Loucy (cell line): ENCODE data around the gene SEPSECS.

Source experiments
- H2AFZ ChIP-seq: fragments of 200-600 bp; sonication (generic); 2 replicates; pipeline ENCODE4 v1.6.0; 2016; ENCODE audit warnings: antibody characterized with exemption, mild to moderate bottlenecking, low read length, moderate library complexity
- H3F3A ChIP-seq: fragments of 200-600 bp; 2 replicates; pipeline ENCODE4 v1.6.0; 2016; ENCODE audit warnings: antibody characterized with exemption, low read depth, mild to moderate bottlenecking
- H3K27me3 ChIP-seq: fragments of 200-600 bp; sonication (generic); 2 replicates; pipeline ENCODE4 v1.6.1; 2014; ENCODE audit warnings: low read length, mild to moderate bottlenecking; ENCODE audit not compliant: insufficient read depth, poor library complexity, severe bottlenecking
- H3K36me3 ChIP-seq: fragments of 200-600 bp; sonication (generic); 2 replicates; pipeline ENCODE4 v1.6.1; 2016; ENCODE audit warnings: low read length; ENCODE audit not compliant: insufficient read depth
- H3K4me1 ChIP-seq: fragments of 200-600 bp; sonication (generic); 2 replicates; pipeline ENCODE4 v1.5.1; 2014; ENCODE audit warnings: low read length, mild to moderate bottlenecking; ENCODE audit not compliant: insufficient read depth, poor library complexity, severe bottlenecking
- H3K4me2 ChIP-seq: fragments of 200-600 bp; sonication (generic); 2 replicates; pipeline ENCODE4 v1.6.0; 2014; ENCODE audit warnings: antibody characterized with exemption, low read length, low read depth, mild to moderate bottlenecking; ENCODE audit not compliant: poor library complexity, severe bottlenecking
- H3K4me3 ChIP-seq: fragments of 200-600 bp; sonication (generic); 2 replicates; pipeline ENCODE4 v1.5.1; 2014; ENCODE audit warnings: low read length, mild to moderate bottlenecking, mixed read lengths; ENCODE audit not compliant: poor library complexity, severe bottlenecking
- H3K79me2 ChIP-seq: fragments of 200-600 bp; sonication (generic); 2 replicates; pipeline ENCODE4 v1.6.1; 2014; ENCODE audit warnings: low read length; ENCODE audit not compliant: insufficient read depth
- H3K9ac ChIP-seq: fragments of 200-600 bp; sonication (generic); 2 replicates; pipeline ENCODE4 v1.6.0; 2014; ENCODE audit warnings: mild to moderate bottlenecking, low read depth, low read length, moderate library complexity; ENCODE audit not compliant: poor library complexity, severe bottlenecking
- H3K9me2 ChIP-seq: fragments of 200-600 bp; sonication (generic); replicated peaks from 2 replicates; pipeline ENCODE4 v1.6.1; 2016; ENCODE audit warnings: low read depth, low read length, mixed read lengths
- H3K9me3 ChIP-seq: fragments of 200-600 bp; sonication (generic); 2 replicates; pipeline ENCODE4 v1.6.1; 2014; ENCODE audit warnings: mild to moderate bottlenecking, antibody characterized with exemption, low read length, low read depth; ENCODE audit not compliant: insufficient read depth
- H4K20me1 ChIP-seq: fragments of 200-600 bp; sonication (generic); 2 replicates; pipeline ENCODE4 v1.6.0; 2014; ENCODE audit warnings: antibody characterized with exemption, low read length, mild to moderate bottlenecking; ENCODE audit not compliant: insufficient read depth, poor library complexity, severe bottlenecking
- CTCF ChIP-seq: fragments of 200-600 bp; sonication (generic); conservative IDR thresholded peaks from 2 replicates; pipeline ENCODE4 v1.5.1; 2014; ENCODE audit warnings: mild to moderate bottlenecking, antibody characterized with exemption, low read length
- EZH2phosphoT487 ChIP-seq: fragments of 200-600 bp; IDR thresholded peaks from 2 replicates; pipeline ENCODE4 v1.6.1; 2018; ENCODE audit warnings: antibody characterized with exemption, mild to moderate bottlenecking, moderate library complexity, borderline replicate concordance

The SEPSECS gene

GRCh38 chr4:25101836-25102235, 58.4 kb downstream of the SEPSECS start:
- no peaks in the 10 kb centered on the region for H3K27me3 ChIP-seq
- no peak overlapping the region for H3K4me3 ChIP-seq
- H3K9me3 ChIP-seq, result no peaks in the 10 kb centered on the region; the same call in 1 of the 2 replicates
- TF ChIP-seq CTCF (no peak), EZH2phosphoT487 (no peak)
- H3K4me2 ChIP-seq, result no peak overlapping the region
- H4K20me1 ChIP-seq, result no peaks in the 10 kb centered on the region
- H3K9ac ChIP-seq, result no peak overlapping the region
- no peaks in the 10 kb centered on the region for H3K36me3 ChIP-seq
- no peaks in the 10 kb centered on the region for H3F3A ChIP-seq
- no peaks in the 10 kb centered on the region for H3K79me2 ChIP-seq
- no peak overlapping the region for H2AFZ ChIP-seq
- no peaks in the 10 kb centered on the region for H3K9me2 ChIP-seq
- peaks cover 11% of the 10 kb centered on the region for H3K4me1 ChIP-seq

GRCh38 chr4:25100710-25101109, 59.5 kb downstream of the SEPSECS start:
- peaks cover 11% of the 10 kb centered on the region for H3K4me1 ChIP-seq
- H3K9me3 ChIP-seq, result no peaks in the 10 kb centered on the region; the same call in 1 of the 2 replicates
- no peaks in the 10 kb centered on the region for H3K79me2 ChIP-seq
- no peak overlapping the region for H2AFZ ChIP-seq
- no peaks in the 10 kb centered on the region for H3K27me3 ChIP-seq
- H4K20me1 ChIP-seq, result no peaks in the 10 kb centered on the region
- H3K9ac ChIP-seq, result no peak overlapping the region
- no peaks in the 10 kb centered on the region for H3K9me2 ChIP-seq
- H3K4me2 ChIP-seq, result no peak overlapping the region
- H3K36me3 ChIP-seq, result no peaks in the 10 kb centered on the region
- TF ChIP-seq EZH2phosphoT487, result no peak
- no peaks in the 10 kb centered on the region for H3F3A ChIP-seq
- no peak overlapping the region for H3K4me3 ChIP-seq

GRCh38 chr4:25100021-25100555, 60.2 kb downstream of the SEPSECS start:
- Histone ChIP-seq H3F3A (no peaks in the 10 kb centered on the region), H3K79me2 (no peaks in the 10 kb centered on the region), H3K4me2 (peak overlapping the region; percentile 57), H3K4me3 (no peak overlapping the region), H3K36me3 (no peaks in the 10 kb centered on the region), H2AFZ (peak overlapping the region; percentile 55; the same call in 1 of the 2 replicates), H3K9ac (no peak overlapping the region), H3K4me1 (peaks cover 11% of the 10 kb centered on the region), H3K27me3 (no peaks in the 10 kb centered on the region), H4K20me1 (no peaks in the 10 kb centered on the region), H3K9me3 (no peaks in the 10 kb centered on the region; the same call in 1 of the 2 replicates), H3K9me2 (no peaks in the 10 kb centered on the region)
- TF ChIP-seq CTCF (no peak), EZH2phosphoT487 (no peak)
